ENCODE results near the gene QRICH2.
A peak's percentile ranks its signal among the peaks of the same experiment; 100 is the strongest.

Gene QRICH2

DNA sequence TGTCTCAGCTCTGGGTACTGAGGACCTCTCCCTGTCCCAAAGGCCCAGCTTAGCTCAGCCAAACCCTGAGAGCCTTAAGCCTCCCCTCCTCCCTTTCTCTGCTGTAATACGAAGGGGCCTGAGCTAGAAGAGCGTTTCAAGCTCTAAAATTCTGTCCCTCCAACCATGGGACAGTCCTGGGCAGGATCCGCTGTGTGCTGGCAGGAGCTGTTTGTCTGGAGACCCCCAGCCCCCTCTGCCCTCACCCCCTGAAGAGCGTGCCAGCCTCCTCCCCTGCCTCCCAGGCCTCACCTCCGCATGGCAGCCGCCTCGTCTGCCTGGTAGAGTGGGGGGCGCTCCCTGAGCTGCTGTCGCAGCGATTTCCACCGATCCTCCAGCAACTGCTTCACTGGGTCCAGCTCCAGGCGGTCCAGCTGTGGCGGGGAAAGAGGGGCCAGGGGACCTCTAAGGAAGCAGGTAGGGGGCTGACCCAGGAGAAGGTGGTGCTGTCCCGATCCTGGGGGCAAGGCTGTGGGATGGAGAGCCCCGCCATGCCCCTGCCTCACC is 28.3 kb downstream of the QRICH2 start:
- TF ChIP-seq, protein P1, sequence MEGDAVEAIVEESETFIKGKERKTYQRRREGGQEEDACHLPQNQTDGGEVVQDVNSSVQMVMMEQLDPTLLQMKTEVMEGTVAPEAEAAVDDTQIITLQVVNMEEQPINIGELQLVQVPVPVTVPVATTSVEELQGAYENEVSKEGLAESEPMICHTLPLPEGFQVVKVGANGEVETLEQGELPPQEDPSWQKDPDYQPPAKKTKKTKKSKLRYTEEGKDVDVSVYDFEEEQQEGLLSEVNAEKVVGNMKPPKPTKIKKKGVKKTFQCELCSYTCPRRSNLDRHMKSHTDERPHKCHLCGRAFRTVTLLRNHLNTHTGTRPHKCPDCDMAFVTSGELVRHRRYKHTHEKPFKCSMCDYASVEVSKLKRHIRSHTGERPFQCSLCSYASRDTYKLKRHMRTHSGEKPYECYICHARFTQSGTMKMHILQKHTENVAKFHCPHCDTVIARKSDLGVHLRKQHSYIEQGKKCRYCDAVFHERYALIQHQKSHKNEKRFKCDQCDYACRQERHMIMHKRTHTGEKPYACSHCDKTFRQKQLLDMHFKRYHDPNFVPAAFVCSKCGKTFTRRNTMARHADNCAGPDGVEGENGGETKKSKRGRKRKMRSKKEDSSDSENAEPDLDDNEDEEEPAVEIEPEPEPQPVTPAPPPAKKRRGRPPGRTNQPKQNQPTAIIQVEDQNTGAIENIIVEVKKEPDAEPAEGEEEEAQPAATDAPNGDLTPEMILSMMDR (IDR thresholded peaks at IDR 0.05): no peak; the same call in 1 of the 2 replicates

DNA sequence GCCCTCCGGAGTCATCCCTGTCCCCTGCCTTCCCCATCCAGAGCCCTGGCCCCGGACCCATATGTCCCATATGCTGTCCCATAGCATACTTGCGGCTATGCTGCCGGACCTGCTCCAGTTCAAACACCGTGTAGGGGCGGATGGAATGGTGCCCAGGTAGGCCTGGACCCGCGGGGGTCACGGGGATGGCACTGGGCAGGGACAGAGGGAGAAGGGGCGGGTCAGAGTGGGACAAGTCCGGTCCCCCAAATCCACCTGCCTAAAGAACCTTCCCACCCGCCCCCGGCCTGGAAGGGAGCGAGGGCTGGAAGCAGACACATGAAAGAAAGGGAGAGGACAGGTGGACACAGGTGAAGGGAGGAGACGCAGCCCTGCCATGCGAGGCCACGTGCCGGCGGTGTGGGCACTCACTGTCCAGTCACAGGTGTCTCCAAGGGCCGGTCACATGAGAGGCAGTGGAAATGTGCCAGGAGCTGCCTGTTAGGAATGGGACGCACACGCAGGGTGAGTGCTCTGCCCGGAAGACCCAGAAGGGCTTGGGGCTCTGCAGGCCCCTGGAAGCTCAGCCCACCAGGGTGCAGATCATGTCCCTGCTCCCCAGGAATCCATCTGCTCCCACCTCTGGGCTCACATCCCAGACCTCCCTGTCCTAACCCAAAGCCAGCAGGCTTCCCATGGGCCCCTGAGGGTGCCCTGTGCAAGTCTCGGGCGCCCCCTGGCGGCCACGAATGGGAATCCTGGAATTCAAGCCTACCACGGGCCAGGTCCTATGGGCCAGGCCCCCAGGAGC is 28.9 kb downstream of the QRICH2 start:
- TF ChIP-seq, protein P1 (IDR thresholded peaks at IDR 0.05): peak; percentile 91

DNA sequence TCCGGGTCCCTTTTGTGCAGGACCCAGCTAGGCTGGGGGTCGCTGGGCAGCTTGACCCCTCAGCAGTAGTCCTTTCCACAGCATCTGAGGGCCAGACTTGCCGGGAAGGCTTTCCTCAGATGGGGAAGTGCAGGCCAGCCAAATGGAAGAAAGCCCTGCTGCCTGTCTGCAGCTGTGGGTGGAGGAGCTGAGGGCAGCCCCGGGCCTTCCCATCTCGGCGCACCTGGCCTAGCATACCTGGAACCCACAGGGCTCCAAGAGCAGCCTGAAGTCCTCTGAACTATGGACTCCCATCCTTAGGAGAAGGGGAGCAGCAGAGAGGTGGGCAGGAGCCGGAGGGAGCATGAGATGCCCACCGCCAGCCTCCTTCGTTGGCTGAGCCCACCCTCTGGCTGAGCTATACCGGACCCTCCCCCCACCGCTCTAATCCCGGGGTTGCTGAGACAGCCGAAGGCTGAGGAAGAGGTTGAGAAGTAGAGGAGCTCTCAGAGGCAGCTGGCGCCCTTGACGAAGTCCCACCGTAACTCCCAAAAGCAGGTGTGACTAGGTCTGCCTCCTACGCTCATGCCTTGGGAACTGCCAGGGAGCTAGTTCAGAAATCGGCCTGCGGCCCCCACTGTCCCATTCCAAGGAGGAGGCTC is 29.7 kb downstream of the QRICH2 start:
- TF ChIP-seq, protein P1 (IDR thresholded peaks at IDR 0.05): no peak

DNA sequence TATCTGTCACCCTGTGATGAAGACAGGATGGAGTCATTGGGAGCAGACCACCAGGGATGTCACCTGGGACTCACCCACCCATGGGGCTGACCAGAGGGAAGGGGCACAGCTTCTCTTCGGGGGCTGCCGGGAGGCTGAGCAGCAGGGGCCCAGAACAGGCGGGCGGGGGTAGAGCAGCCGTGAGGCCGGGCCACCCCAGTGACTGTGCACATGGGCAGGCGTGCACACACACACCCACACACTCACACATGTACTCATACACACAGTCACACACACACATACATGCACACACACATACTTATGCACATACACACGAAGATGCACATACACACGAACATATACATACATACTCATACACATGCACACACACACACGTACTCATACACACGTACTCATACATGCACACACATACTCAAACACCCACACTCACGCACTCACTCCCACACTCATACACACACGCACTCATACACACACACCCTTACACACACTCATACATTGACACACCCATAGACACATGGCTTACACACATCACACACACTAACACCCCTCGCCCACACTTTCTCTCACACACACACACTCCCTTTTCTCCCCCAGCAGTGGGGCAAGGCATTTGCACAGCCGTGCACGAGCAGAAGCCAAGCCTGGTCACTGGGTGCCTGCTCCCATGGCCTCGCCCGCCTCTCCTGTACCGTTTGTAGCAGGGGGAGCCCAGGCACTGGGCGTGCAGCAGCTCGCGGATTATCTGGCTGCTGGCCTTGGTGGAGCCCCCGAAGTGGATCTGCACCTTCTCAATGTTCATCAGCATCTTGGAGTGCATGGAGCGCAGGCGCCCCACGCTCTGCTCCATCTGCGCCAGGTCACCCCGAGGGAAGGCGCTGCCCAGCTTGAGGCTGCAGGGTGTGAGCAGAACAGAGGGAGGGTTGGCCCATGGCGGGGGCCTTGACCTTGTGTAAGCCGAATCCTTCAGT is 30.5 kb downstream of the QRICH2 start:
- TF ChIP-seq, protein P1 (IDR thresholded peaks at IDR 0.05): no peak

DNA sequence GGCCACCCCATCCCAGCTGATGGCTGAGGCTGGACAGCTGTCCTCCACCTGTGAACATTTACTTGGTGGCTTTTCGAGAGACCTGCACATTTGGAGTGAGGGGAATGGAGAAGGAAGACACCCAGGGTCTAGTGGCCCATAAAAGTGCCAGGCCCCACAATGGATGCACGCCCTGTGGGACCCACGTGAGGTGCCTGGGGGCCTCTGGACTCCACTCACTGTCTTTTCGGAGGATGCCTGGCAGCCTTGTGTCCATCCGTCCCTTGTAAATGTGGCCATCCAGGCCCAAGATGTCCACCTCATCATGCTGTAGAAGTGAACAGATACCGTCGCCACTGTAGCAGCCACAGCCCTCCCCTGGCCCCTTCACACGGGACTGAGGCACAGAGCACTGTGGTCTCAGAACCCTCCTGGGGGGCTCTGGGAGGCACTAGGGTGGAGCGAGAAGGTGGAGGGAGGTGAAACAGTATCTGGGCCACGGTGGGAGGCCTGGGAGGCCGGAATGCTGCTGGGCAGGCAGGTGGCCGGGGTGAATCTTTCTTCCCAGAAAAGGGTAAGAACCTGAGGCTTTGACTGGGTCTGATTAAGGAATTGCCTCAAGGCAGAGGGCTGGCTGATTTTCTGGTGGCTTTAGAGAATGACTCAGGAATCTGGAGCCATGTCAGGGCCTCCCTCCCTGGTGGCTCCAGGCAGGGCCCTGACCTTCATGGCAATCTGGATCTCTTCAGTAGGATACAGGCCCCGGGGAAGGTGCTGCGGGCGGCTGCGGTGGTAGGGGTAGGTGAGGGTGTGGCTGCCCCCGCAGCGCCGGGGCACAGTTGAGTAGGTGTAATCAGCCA is 31.4 kb downstream of the QRICH2 start:
- TF ChIP-seq, protein P1 (IDR thresholded peaks at IDR 0.05): no peak

DNA sequence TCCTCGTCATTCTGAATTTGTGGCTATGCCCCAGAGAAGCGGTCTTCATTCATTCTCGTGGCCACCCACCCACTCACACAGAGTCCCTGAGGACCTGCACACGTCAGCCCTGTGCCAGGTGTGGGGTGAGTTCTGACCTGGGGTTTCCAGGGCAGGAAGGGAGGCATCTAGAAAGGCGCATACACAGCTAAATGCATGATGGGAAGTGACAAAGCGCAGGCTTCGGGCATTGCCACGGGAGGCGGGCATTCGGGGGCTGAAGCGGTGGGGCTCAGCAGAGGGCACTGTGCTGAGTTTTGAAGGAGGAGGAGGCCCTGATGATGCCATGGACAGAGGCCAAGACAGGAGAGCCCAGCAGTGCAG is 32.0 kb downstream of the QRICH2 start:
- TF ChIP-seq, protein P1 (IDR thresholded peaks at IDR 0.05): no peak

All from LNCAP (cell line).